Right atrium auricular region (tissue), 2 donors: Measurements from ENCODE around the gene FUT9. TPM values are rescaled to one million over a fixed set of nuclear protein-coding genes. Genes with fewer than 3 reads are reported as not detected.

Source experiments
- DNase-seq: peaks from one replicate; pipeline ENCODE4 v3.0.0-alpha.2; 2019; ENCODE audit warnings: low spot score
- H3K27ac ChIP-seq, 2 donors: fragments of 200-600 bp; sonication (generic); 1 replicate in 1 of 2; 2 replicates in 1 of 2; pipeline ENCODE4 v1.5.1; 2016 to 2019
- H3K27me3 ChIP-seq, 2 donors: fragments of 200-600 bp; sonication (generic); one replicate each; pipeline versions ENCODE4 v1.5.1 to v1.6.0; 2017 to 2019
- H3K36me3 ChIP-seq: fragments of 200-600 bp; sonication (generic); one replicate; pipeline ENCODE4 v1.5.1; 2016
- H3K4me1 ChIP-seq, 2 donors: fragments of 200-600 bp; sonication (generic); one replicate each; pipeline versions ENCODE4 v1.5.1 to v1.6.0; 2017 to 2019
- H3K4me3 ChIP-seq, 2 donors: fragments of 200-600 bp; sonication (generic); 1 replicate in 1 of 2; 2 replicates in 1 of 2; pipeline ENCODE4 v1.5.1; 2017 to 2019; ENCODE audit warnings: mild to moderate bottlenecking in 1 of 2, moderate library complexity in 1 of 2
- H3K9me3 ChIP-seq, 2 donors: fragments of 200-600 bp; sonication (generic); one replicate each; pipeline ENCODE4 v1.5.1; 2019
- total RNA-seq, 2 donors: library from RNA; depleted of rRNA; stranded (reverse); fragments of >200 nt; gene quantifications; one replicate each; pipeline ENCODE4 v1.1.0, GENCODE V29; 2016
- TF ChIP-seq, protein P1 (sequence below), 2 donors: fragments of 200-600 bp; sonication (generic); IDR thresholded peaks; one replicate each; pipeline ENCODE4 v1.5.1; 2019; ENCODE audit warnings: antibody characterized with exemption in 2 of 2

The FUT9 gene
- total RNA-seq, 2 donors from 2014 or later, result not detected

- Histone ChIP-seq H3K4me3 (no peak overlapping the region), H3K36me3 (no peaks in the 10 kb centered on the region), H3K27ac (no peak overlapping the region), H3K4me1 (no peaks in the 10 kb centered on the region), H3K9me3 (no peaks in the 10 kb centered on the region), H3K27me3 (no peaks in the 10 kb centered on the region)
- DNase-seq, result no peak
- TF ChIP-seq, protein P1, sequence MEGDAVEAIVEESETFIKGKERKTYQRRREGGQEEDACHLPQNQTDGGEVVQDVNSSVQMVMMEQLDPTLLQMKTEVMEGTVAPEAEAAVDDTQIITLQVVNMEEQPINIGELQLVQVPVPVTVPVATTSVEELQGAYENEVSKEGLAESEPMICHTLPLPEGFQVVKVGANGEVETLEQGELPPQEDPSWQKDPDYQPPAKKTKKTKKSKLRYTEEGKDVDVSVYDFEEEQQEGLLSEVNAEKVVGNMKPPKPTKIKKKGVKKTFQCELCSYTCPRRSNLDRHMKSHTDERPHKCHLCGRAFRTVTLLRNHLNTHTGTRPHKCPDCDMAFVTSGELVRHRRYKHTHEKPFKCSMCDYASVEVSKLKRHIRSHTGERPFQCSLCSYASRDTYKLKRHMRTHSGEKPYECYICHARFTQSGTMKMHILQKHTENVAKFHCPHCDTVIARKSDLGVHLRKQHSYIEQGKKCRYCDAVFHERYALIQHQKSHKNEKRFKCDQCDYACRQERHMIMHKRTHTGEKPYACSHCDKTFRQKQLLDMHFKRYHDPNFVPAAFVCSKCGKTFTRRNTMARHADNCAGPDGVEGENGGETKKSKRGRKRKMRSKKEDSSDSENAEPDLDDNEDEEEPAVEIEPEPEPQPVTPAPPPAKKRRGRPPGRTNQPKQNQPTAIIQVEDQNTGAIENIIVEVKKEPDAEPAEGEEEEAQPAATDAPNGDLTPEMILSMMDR (IDR thresholded peaks at IDR 0.05), result no peak
Measured at GRCh38 chr6:96234444-96234843, 218.7 kb downstream of the FUT9 start.

GRCh38 chr6:96235927-96236326 lies 220.2 kb downstream of the FUT9 start:
- no peaks in the 10 kb centered on the region for H3K36me3 ChIP-seq
- H3K27ac ChIP-seq, result no peak overlapping the region
- TF ChIP-seq, protein P1 (IDR thresholded peaks at IDR 0.05), result no peak
- H3K4me3 ChIP-seq, result no peak overlapping the region
- no peaks in the 10 kb centered on the region for H3K9me3 ChIP-seq
- no peaks in the 10 kb centered on the region for H3K27me3 ChIP-seq
- no peak for DNase-seq
- no peaks in the 10 kb centered on the region for H3K4me1 ChIP-seq

- Histone ChIP-seq H3K27me3 (no peaks in the 10 kb centered on the region), H3K4me3 (no peak overlapping the region), H3K4me1 (no peaks in the 10 kb centered on the region), H3K9me3 (no peaks in the 10 kb centered on the region), H3K36me3 (no peaks in the 10 kb centered on the region), H3K27ac (no peak overlapping the region)
- TF ChIP-seq, protein P1 (IDR thresholded peaks at IDR 0.05), result no peak
- DNase-seq, result no peak
Measured at GRCh38 chr6:96236471-96236870, 220.7 kb downstream of the FUT9 start.

DNA sequence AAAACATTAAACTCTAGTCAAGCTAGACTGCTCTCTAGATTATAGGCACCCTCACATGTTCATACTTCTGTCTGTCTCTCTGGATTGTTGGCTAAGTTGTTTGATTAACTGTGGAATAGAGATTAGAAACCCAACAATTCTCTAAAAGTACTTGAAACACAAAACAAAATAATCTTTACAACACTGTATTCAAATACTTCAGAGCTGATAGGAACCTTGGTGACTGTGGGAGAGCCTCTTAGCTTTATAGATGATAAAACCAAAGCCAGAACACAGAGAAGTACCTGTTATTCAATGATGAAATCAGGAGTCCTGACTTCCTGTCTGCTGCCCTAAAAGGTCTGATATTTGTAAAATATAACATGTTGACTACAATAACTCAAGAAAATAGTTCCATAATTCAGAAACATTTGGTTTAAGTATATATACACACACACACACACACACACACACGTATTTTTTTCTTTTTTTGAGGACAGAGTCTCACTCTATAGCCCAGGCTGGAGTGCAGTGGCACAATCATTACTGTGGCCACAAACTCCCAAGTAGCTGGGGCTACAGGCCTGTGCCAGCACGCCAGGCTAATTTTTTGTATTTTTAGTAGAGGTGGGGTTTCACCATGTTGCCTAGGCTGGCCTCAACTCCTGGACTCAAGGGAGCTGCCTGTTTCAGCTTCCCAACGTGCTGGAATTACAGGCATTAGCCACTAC lies 222.0 kb downstream of the FUT9 start:
- Histone ChIP-seq H3K36me3 (no peaks in the 10 kb centered on the region), H3K9me3 (no peaks in the 10 kb centered on the region), H3K27me3 (no peaks in the 10 kb centered on the region), H3K4me3 (no peak overlapping the region), H3K4me1 (no peaks in the 10 kb centered on the region), H3K27ac (no peak overlapping the region)
- TF ChIP-seq, protein P1 (IDR thresholded peaks at IDR 0.05), result no peak
- DNase-seq, result no peak

DNA sequence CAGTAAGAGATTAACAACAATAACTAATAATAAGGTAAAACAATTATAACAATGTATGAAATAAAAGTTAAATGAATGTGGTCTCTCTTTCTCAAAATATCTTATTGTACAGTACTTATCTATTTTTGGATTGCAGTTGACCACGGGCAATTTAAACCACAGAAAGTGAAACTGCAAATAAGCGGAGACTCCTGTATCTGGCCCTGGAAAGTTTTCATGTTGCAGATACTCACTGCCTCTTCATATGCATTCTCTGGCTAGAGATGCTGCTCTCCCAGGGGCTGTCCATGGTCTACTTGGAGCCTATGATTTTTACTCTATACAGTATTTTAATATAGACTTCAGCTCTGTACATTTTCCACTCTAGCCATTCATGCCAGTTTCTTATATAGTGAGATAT lies 230.8 kb downstream of the FUT9 start:
- TF ChIP-seq, protein P1 (IDR thresholded peaks at IDR 0.05), result no peak
- H3K36me3 ChIP-seq, result no peaks in the 10 kb centered on the region
- no peak overlapping the region for H3K4me3 ChIP-seq
- H3K27ac ChIP-seq, result no peak overlapping the region
- no peak for DNase-seq
- no peaks in the 10 kb centered on the region for H3K27me3 ChIP-seq
- H3K9me3 ChIP-seq, result no peaks in the 10 kb centered on the region
- no peaks in the 10 kb centered on the region for H3K4me1 ChIP-seq

- TF ChIP-seq, protein P1 (IDR thresholded peaks at IDR 0.05), result no peak
- H3K36me3 ChIP-seq, result no peaks in the 10 kb centered on the region
- no peaks in the 10 kb centered on the region for H3K27me3 ChIP-seq
Measured at GRCh38 chr6:96249755-96250154, 234.0 kb downstream of the FUT9 start.

More at GRCh38 chr6:96249755-96250154, 234.0 kb downstream of the FUT9 start:
- H3K4me1 ChIP-seq, result no peaks in the 10 kb centered on the region
- no peak overlapping the region for H3K27ac ChIP-seq
- no peak for DNase-seq
- no peaks in the 10 kb centered on the region for H3K9me3 ChIP-seq
- H3K4me3 ChIP-seq, result no peak overlapping the region
